ENCODE results near the gene DLG2.

The DLG2 gene

GRCh38 chr11:83676056-83676601, 1951.0 kb downstream of the DLG2 start:
- no peak overlapping the region for H3K4me3 ChIP-seq (ENCODE audit: low read depth, low read length)
- DNase-seq (ENCODE audit: low read depth, low spot score): no peak
- ChIA-PET CTCF (interaction anchor here (0.7 kb wide), 1 partner anchor 8 kb away, joined by 3 read pairs; no protein-coding TSS in a partner anchor), POLR2A (no interaction called here)
- no peak for TF ChIP-seq CTCF (IDR thresholded peaks at IDR 0.05; ENCODE audit: insufficient read depth, low read length, missing control alignments)

GRCh38 chr11:83674102-83674896, 1952.8 kb downstream of the DLG2 start:
- H3K4me3 ChIP-seq (ENCODE audit: low read depth, low read length): no peak overlapping the region
- no peak for TF ChIP-seq CTCF (IDR thresholded peaks at IDR 0.05; ENCODE audit: insufficient read depth, low read length, missing control alignments)
- ChIA-PET CTCF (interaction anchor here (0.6 kb wide), 1 partner anchor 158 kb away, joined by 3 read pairs; no protein-coding TSS in a partner anchor), POLR2A (no interaction called here)
- no peak for DNase-seq (ENCODE audit: low read depth, low spot score)

GRCh38 chr11:83671289-83671688, 1955.9 kb downstream of the DLG2 start:
- DNase-seq (ENCODE audit: low read depth, low spot score): no peak
- no peak overlapping the region for H3K4me3 ChIP-seq (ENCODE audit: low read depth, low read length)
- POLR2A ChIA-PET: no interaction called here
- no peak for TF ChIP-seq CTCF (IDR thresholded peaks at IDR 0.05; ENCODE audit: insufficient read depth, low read length, missing control alignments)
- CTCF ChIA-PET: interaction anchor here (0.6 to 1.6 kb wide), 4 partner anchors 10 to 804 kb away, joined by 3 to 6 read pairs (median 4); no protein-coding TSS in a partner anchor

GRCh38 chr11:83666149-83666548, 1961.0 kb downstream of the DLG2 start:
- CTCF ChIA-PET: no interaction called here
- no peak overlapping the region for H3K4me3 ChIP-seq (ENCODE audit: low read depth, low read length)
- POLR2A ChIA-PET: no interaction called here
- TF ChIP-seq CTCF (IDR thresholded peaks at IDR 0.05; ENCODE audit: insufficient read depth, low read length, missing control alignments): no peak
- DNase-seq (ENCODE audit: low read depth, low spot score): no peak

- no peak for TF ChIP-seq CTCF (IDR thresholded peaks at IDR 0.05; ENCODE audit: insufficient read depth, low read length, missing control alignments)
- ChIA-PET POLR2A (no interaction called here), CTCF (no interaction called here)
- DNase-seq (ENCODE audit: low read depth, low spot score): no peak
- H3K4me3 ChIP-seq (ENCODE audit: low read depth, low read length): no peak overlapping the region
Observed at GRCh38 chr11:83663988-83664387, 1963.2 kb downstream of the DLG2 start.

GRCh38 chr11:83663446-83663845, 1963.7 kb downstream of the DLG2 start:
- CTCF ChIA-PET: no interaction called here
- TF ChIP-seq CTCF (IDR thresholded peaks at IDR 0.05; ENCODE audit: insufficient read depth, low read length, missing control alignments): no peak
- no peak for DNase-seq (ENCODE audit: low read depth, low spot score)
- H3K4me3 ChIP-seq (ENCODE audit: low read depth, low read length): no peak overlapping the region
- POLR2A ChIA-PET: no interaction called here
